Adrenal gland (tissue), 5 donors: ENCODE data around the gene KCNAB1.

Experiments used
- POLR2A ChIP-seq, 2 donors: fragments of 450-650 bp; IDR thresholded peaks; one replicate each; pipeline ENCODE4 v1.6.1; 2017; ENCODE audit warnings: antibody characterized with exemption in 2 of 2, mild to moderate bottlenecking in 2 of 2, moderate library complexity in 1 of 2
- TF ChIP-seq, protein P1 (sequence below), 6 experiments: fragments of 450-650 bp in 4 of 6; fragments of 200-600 bp in 2 of 6; sonication (generic) in 1 of 6; IDR thresholded peaks; 1 replicate in 5 of 6; 2 replicates in 1 of 6; pipeline versions ENCODE4 v1.5.1 to v1.8.0; 2016 to 2021; ENCODE audit warnings: antibody characterized with exemption in 6 of 6, mild to moderate bottlenecking in 2 of 6, moderate library complexity in 1 of 6
- donor health status: DM: no; HTN: no; CAD: no.

DNA sequence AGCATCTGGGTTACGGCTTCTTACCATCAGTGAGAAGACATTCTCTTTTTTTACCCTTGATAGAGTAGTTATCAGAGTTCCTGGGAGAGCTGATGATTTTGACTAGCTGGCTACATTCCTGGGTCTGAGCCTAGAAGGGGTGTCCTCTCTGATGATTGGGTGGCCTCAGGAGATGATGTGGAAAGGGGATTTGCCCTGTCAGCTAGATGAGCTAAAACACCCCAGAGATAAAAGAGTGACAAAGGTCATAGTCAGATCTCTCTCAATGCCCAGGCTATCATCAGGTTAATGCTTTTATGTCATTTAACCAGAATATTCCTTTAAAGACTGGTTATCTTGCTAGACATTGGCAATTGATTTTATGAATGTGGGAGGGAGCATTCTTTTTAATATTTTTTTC lies 130.2 kb downstream of the KCNAB1 start:
- TF ChIP-seq, protein P1, sequence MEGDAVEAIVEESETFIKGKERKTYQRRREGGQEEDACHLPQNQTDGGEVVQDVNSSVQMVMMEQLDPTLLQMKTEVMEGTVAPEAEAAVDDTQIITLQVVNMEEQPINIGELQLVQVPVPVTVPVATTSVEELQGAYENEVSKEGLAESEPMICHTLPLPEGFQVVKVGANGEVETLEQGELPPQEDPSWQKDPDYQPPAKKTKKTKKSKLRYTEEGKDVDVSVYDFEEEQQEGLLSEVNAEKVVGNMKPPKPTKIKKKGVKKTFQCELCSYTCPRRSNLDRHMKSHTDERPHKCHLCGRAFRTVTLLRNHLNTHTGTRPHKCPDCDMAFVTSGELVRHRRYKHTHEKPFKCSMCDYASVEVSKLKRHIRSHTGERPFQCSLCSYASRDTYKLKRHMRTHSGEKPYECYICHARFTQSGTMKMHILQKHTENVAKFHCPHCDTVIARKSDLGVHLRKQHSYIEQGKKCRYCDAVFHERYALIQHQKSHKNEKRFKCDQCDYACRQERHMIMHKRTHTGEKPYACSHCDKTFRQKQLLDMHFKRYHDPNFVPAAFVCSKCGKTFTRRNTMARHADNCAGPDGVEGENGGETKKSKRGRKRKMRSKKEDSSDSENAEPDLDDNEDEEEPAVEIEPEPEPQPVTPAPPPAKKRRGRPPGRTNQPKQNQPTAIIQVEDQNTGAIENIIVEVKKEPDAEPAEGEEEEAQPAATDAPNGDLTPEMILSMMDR (IDR thresholded peaks at IDR 0.05) = no peak
- no peak for TF ChIP-seq POLR2A (IDR thresholded peaks at IDR 0.05)
